ENCODE measurements around the gene COL6A5.

DNA sequence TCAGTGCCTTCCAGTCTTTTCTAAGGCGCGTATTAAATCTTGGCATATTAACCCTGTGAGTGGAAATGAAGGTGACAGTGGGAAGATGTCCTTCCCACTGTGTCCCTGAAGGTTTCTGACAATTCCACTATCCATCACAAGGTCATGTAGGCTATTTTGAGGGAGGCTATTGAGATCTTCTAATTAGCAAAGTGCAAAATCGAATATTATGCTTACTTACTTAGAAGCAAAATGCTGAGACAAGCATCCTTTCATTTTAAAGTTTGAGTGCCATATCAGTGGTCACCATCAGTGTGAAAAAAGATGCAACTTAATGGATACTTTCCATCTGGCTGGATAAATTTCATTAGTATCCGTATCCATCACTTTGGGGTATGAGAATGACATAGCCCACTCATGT, 77.6 kb downstream of the COL6A5 start:
- TF ChIP-seq POLR2A (IDR thresholded peaks at IDR 0.05; ENCODE audit: low read depth, low read length) (no peak), POU2F2 (IDR thresholded peaks at IDR 0.05; ENCODE audit: low read depth, low read length) (no peak), POLR2AphosphoS5 (IDR thresholded peaks at IDR 0.05; ENCODE audit: low read depth, low read length) (no peak), TAF1 (IDR thresholded peaks at IDR 0.05; ENCODE audit: low read depth, low read length) (no peak), SPI1 (IDR thresholded peaks at IDR 0.05; ENCODE audit: low read depth, low read length) (no peak), PAX5 (IDR thresholded peaks at IDR 0.05; ENCODE audit: insufficient read depth, low read length, severe bottlenecking) (no peak)
